GM23338 (cell line): ENCODE data around the gene TSPOAP1. TPM values are rescaled to one million over a fixed set of nuclear protein-coding genes. Genes with fewer than 3 reads are reported as not detected.

Experiments used
- ATAC-seq: fragments of 200-7000 bp; cut with Tn5 transposase; 3 replicates; pipeline ENCODE4 v1.9.1; 2020
- DNase-seq: peaks from one replicate; pipeline ENCODE4 v3.0.0-alpha.2; 2015; ENCODE audit warnings: low spot score
- H2AFZ ChIP-seq: fragments of 200-600 bp; sonication (generic); 2 replicates; pipeline ENCODE4 v1.8.0; 2016; ENCODE audit warnings: antibody characterized with exemption, mild to moderate bottlenecking, moderate library complexity
- H3F3A ChIP-seq: fragments of 200-600 bp; sonication (generic); replicated peaks from 2 replicates; pipeline ENCODE4 v1.8.0; 2017; ENCODE audit warnings: antibody characterized with exemption, mixed run types, low read depth
- H3K27ac ChIP-seq: fragments of 200-600 bp; sonication (generic); 2 replicates; pipeline ENCODE4 v1.6.1; 2016; ENCODE audit warnings: low read depth
- H3K27me3 ChIP-seq: fragments of 200-600 bp; sonication (generic); 2 replicates; pipeline ENCODE4 v1.8.0; 2016; ENCODE audit warnings: mild to moderate bottlenecking, mixed run types, moderate library complexity; ENCODE audit not compliant: insufficient read depth
- H3K36me3 ChIP-seq: fragments of 200-600 bp; sonication (generic); 2 replicates; pipeline ENCODE4 v1.8.0; 2016; ENCODE audit warnings: mild to moderate bottlenecking; ENCODE audit not compliant: insufficient read depth
- H3K4me1 ChIP-seq: fragments of 200-600 bp; sonication (generic); 2 replicates; pipeline ENCODE4 v1.8.0; 2016; ENCODE audit warnings: mild to moderate bottlenecking, moderate library complexity; ENCODE audit not compliant: insufficient read depth
- H3K4me2 ChIP-seq: fragments of 200-600 bp; sonication (generic); 2 replicates; pipeline ENCODE4 v1.7.1; 2017; ENCODE audit warnings: mixed run types
- H3K4me3 ChIP-seq: fragments of 200-600 bp; sonication (generic); 2 replicates; pipeline ENCODE4 v1.6.1; 2016; ENCODE audit warnings: mixed run types
- H3K79me2 ChIP-seq: fragments of 200-600 bp; sonication (generic); replicated peaks from 2 replicates; pipeline ENCODE4 v1.8.0; 2017; ENCODE audit warnings: mild to moderate bottlenecking; ENCODE audit not compliant: insufficient read depth
- H3K9me2 ChIP-seq: fragments of 200-600 bp; sonication (generic); 2 replicates; pipeline ENCODE4 v1.8.0; 2017; ENCODE audit not compliant: insufficient read depth
- H4K20me1 ChIP-seq: fragments of 200-600 bp; sonication (generic); replicated peaks from 2 replicates; pipeline ENCODE4 v1.8.0; 2017; ENCODE audit warnings: mild to moderate bottlenecking; ENCODE audit not compliant: insufficient read depth
- H3K27ac Mint-ChIP-seq: 2 replicates; pipeline ENCODE4 v1.8.0; 2020; ENCODE audit warnings: inconsistent platforms, mild to moderate bottlenecking, moderate library complexity, mixed read lengths
- H3K27me3 Mint-ChIP-seq: 3 replicates; pipeline ENCODE4 v1.8.0; 2022; ENCODE audit warnings: low read depth, mild to moderate bottlenecking, moderate library complexity, mixed read lengths, inconsistent platforms; ENCODE audit not compliant: insufficient read depth, poor library complexity
- H3K36me3 Mint-ChIP-seq: 3 replicates; pipeline ENCODE4 v1.8.0; 2021; ENCODE audit warnings: low read depth, mild to moderate bottlenecking, inconsistent platforms, moderate library complexity, mixed read lengths
- H3K4me1 Mint-ChIP-seq: 3 replicates; pipeline ENCODE4 v1.8.0; 2020; ENCODE audit warnings: mild to moderate bottlenecking, inconsistent platforms, mixed read lengths
- H3K4me3 Mint-ChIP-seq: 3 replicates; pipeline ENCODE4 v1.8.0; 2021; ENCODE audit warnings: moderate library complexity, mild to moderate bottlenecking, inconsistent platforms, mixed read lengths
- H3K9me3 Mint-ChIP-seq: 3 replicates; pipeline ENCODE4 v1.8.0; 2020; ENCODE audit warnings: moderate library complexity, mild to moderate bottlenecking, inconsistent platforms, mixed read lengths
- CREB1 ChIP-seq: fragments of 250-450 bp; sonication (Bioruptor Pico); IDR thresholded peaks from 2 replicates; pipeline ENCODE4 v1.5.0; 2020; ENCODE audit warnings: low read depth, mild to moderate bottlenecking, moderate library complexity
- EZH2 ChIP-seq: fragments of 200-600 bp; sonication (generic); IDR thresholded peaks from one replicate; pipeline ENCODE4 v1.8.0; 2017; ENCODE audit warnings: antibody characterized with exemption, mild to moderate bottlenecking, low read depth; ENCODE audit not compliant: unreplicated experiment
- JUNB ChIP-seq: IDR thresholded peaks from one replicate; pipeline ENCODE4 v1.6.1; 2016; ENCODE audit warnings: antibody characterized with exemption; ENCODE audit not compliant: unreplicated experiment
- NANOG ChIP-seq: IDR thresholded peaks from 2 replicates; pipeline ENCODE4 v1.6.1; 2016; ENCODE audit warnings: antibody characterized with exemption, borderline replicate concordance
- POLR2AphosphoS5 ChIP-seq: IDR thresholded peaks from 2 replicates; pipeline ENCODE4 v1.6.1; 2016; ENCODE audit warnings: antibody characterized with exemption, low read depth
- STAT1 ChIP-seq: IDR thresholded peaks from one replicate; pipeline ENCODE4 v1.6.1; 2016; ENCODE audit warnings: antibody characterized with exemption; ENCODE audit not compliant: unreplicated experiment
- ZNF114 ChIP-seq: fragments of 250-450 bp; sonication (Bioruptor Pico); IDR thresholded peaks from 2 replicates; pipeline ENCODE4 v1.5.0; 2020; ENCODE audit warnings: mild to moderate bottlenecking, moderate library complexity
- ZNF331 ChIP-seq: fragments of 250-450 bp; sonication (Bioruptor Pico); IDR thresholded peaks from 2 replicates; pipeline ENCODE4 v1.5.0; 2020; ENCODE audit warnings: low read depth, mild to moderate bottlenecking, moderate library complexity
- polyA plus RNA-seq: library from polyadenylated mRNA; unstranded; fragments of >200 nt; fragmentation: Nextera tagmentation; extraction: Ambion mirVana; gene quantifications from 2 replicates; pipeline ENCODE4 v1.2.1, GENCODE V29; 2016
- total RNA-seq: library from RNA; depleted of rRNA; stranded (reverse); fragments of >200 nt; shearing (Covaris generic); gene quantifications from 2 replicates; pipeline ENCODE4 v1.2.3, GENCODE V29; 2014
- TF ChIP-seq, protein P1 (sequence below): fragments of 250-450 bp; sonication (Bioruptor Pico); IDR thresholded peaks from 2 replicates; pipeline ENCODE4 v1.5.0; 2020; ENCODE audit warnings: mild to moderate bottlenecking, moderate library complexity
- TF ChIP-seq, protein P2 (sequence below), 2 experiments: fragments of 200-600 bp in 1 of 2; sonication (generic) in 1 of 2; conservative IDR thresholded peaks; 2 replicates each; pipeline versions ENCODE4 v1.5.1 to v1.6.1; 2016 to 2017; ENCODE audit warnings: antibody characterized with exemption in 2 of 2, low read depth in 2 of 2, mild to moderate bottlenecking in 2 of 2, moderate library complexity in 1 of 2
- TF ChIP-seq, protein P3 (sequence below): IDR thresholded peaks from 2 replicates; pipeline ENCODE4 v1.6.1; 2016; ENCODE audit warnings: antibody characterized with exemption

The TSPOAP1 gene
- total and polyA plus RNA-seq, 2 experiments from 2014 or later, result 7.3 to 11.8 TPM

DNA sequence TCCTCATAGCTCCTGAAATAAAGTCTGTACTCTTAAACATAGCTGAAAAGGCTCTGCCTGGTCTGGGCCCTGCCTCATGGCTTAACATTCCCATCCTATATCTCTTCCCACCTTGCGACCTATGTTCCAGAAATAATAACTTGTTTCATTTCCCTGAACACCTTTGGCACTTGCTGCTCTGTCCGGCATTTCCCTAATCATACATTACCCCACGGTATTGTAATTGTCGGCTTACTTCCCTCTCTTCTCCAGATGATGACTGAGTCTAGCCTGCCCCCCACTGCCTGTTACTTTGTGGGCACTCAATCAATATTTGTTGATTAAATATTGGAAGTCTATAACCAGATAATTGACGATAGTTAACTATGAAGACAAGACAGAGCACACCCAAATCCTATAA lies 46.7 kb upstream of the TSPOAP1 start (continued):
- TF ChIP-seq, protein P1, sequence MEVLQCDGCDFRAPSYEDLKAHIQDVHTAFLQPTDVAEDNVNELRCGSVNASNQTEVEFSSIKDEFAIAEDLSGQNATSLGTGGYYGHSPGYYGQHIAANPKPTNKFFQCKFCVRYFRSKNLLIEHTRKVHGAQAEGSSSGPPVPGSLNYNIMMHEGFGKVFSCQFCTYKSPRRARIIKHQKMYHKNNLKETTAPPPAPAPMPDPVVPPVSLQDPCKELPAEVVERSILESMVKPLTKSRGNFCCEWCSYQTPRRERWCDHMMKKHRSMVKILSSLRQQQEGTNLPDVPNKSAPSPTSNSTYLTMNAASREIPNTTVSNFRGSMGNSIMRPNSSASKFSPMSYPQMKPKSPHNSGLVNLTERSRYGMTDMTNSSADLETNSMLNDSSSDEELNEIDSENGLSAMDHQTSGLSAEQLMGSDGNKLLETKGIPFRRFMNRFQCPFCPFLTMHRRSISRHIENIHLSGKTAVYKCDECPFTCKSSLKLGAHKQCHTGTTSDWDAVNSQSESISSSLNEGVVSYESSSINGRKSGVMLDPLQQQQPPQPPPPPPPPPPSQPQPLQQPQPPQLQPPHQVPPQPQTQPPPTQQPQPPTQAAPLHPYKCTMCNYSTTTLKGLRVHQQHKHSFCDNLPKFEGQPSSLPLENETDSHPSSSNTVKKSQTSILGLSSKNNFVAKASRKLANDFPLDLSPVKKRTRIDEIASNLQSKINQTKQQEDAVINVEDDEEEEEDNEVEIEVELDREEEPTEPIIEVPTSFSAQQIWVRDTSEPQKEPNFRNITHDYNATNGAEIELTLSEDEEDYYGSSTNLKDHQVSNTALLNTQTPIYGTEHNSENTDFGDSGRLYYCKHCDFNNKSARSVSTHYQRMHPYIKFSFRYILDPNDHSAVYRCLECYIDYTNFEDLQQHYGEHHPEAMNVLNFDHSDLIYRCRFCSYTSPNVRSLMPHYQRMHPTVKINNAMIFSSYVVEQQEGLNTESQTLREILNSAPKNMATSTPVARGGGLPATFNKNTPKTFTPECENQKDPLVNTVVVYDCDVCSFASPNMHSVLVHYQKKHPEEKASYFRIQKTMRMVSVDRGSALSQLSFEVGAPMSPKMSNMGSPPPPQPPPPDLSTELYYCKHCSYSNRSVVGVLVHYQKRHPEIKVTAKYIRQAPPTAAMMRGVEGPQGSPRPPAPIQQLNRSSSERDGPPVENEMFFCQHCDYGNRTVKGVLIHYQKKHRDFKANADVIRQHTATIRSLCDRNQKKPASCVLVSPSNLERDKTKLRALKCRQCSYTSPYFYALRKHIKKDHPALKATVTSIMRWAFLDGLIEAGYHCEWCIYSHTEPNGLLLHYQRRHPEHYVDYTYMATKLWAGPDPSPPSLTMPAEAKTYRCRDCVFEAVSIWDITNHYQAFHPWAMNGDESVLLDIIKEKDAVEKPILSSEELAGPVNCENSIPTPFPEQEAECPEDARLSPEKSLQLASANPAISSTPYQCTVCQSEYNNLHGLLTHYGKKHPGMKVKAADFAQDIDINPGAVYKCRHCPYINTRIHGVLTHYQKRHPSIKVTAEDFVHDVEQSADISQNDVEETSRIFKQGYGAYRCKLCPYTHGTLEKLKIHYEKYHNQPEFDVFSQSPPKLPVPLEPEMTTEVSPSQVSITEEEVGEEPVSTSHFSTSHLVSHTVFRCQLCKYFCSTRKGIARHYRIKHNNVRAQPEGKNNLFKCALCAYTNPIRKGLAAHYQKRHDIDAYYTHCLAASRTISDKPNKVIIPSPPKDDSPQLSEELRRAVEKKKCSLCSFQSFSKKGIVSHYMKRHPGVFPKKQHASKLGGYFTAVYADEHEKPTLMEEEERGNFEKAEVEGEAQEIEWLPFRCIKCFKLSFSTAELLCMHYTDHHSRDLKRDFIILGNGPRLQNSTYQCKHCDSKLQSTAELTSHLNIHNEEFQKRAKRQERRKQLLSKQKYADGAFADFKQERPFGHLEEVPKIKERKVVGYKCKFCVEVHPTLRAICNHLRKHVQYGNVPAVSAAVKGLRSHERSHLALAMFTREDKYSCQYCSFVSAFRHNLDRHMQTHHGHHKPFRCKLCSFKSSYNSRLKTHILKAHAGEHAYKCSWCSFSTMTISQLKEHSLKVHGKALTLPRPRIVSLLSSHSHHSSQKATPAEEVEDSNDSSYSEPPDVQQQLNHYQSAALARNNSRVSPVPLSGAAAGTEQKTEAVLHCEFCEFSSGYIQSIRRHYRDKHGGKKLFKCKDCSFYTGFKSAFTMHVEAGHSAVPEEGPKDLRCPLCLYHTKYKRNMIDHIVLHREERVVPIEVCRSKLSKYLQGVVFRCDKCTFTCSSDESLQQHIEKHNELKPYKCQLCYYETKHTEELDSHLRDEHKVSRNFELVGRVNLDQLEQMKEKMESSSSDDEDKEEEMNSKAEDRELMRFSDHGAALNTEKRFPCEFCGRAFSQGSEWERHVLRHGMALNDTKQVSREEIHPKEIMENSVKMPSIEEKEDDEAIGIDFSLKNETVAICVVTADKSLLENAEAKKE (CRISPR knock-in tag), result no peak
- TF ChIP-seq STAT1, result no peak

DNA sequence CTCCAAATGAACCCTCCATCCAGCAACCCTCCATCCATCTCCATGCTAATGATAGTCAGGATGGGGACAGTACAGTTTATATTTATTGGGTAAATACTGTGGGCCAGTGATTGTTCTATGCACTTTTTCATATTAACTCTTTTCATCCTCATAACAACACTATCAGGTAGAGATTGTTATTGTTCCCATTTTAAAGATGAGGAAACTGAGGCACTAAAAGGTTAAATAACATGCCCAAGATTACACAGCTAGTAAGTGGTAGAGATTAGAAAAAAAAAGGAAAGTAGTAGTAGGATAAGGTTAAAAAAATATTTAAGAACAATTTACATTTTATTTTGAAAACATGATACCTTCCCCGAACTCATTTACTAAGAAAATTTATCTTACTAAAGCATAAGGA lies 45.3 kb upstream of the TSPOAP1 start:
- peaks cover 21% of the 10 kb centered on the region for H3K4me1 ChIP-seq
- Mint-ChIP-seq H3K4me3 (no peak overlapping the region), H3K4me1 (peaks cover 29% of the 10 kb centered on the region), H3K27me3 (peaks cover 21% of the 10 kb centered on the region), H3K27ac (no peak overlapping the region), H3K36me3 (no peaks in the 10 kb centered on the region), H3K9me3 (no peaks in the 10 kb centered on the region)
- H3K36me3 ChIP-seq, result no peaks in the 10 kb centered on the region
- no peaks in the 10 kb centered on the region for H3K9me2 ChIP-seq
- H2AFZ ChIP-seq, result no peak overlapping the region
- H3K79me2 ChIP-seq, result no peaks in the 10 kb centered on the region
- H3K4me2 ChIP-seq, result no peak overlapping the region
- no peaks in the 10 kb centered on the region for H3K27me3 ChIP-seq
- DNase-seq (no peak), ATAC-seq (no peak)
- H3F3A ChIP-seq, result no peaks in the 10 kb centered on the region
- no peaks in the 10 kb centered on the region for H4K20me1 ChIP-seq
- no peak overlapping the region for H3K27ac ChIP-seq
- H3K4me3 ChIP-seq, result no peak overlapping the region
- TF ChIP-seq NANOG (no peak), ZNF331 (CRISPR knock-in tag) (no peak), POLR2AphosphoS5 (no peak), STAT1 (no peak), CREB1 (no peak), EZH2 (no peak), JUNB (no peak), ZNF114 (CRISPR knock-in tag) (no peak)
- TF ChIP-seq, protein P2, sequence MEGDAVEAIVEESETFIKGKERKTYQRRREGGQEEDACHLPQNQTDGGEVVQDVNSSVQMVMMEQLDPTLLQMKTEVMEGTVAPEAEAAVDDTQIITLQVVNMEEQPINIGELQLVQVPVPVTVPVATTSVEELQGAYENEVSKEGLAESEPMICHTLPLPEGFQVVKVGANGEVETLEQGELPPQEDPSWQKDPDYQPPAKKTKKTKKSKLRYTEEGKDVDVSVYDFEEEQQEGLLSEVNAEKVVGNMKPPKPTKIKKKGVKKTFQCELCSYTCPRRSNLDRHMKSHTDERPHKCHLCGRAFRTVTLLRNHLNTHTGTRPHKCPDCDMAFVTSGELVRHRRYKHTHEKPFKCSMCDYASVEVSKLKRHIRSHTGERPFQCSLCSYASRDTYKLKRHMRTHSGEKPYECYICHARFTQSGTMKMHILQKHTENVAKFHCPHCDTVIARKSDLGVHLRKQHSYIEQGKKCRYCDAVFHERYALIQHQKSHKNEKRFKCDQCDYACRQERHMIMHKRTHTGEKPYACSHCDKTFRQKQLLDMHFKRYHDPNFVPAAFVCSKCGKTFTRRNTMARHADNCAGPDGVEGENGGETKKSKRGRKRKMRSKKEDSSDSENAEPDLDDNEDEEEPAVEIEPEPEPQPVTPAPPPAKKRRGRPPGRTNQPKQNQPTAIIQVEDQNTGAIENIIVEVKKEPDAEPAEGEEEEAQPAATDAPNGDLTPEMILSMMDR (conservative IDR thresholded peaks at IDR 0.05; ENCODE audit: low read depth in 2 of 2), result no peak
- TF ChIP-seq, protein P3, sequence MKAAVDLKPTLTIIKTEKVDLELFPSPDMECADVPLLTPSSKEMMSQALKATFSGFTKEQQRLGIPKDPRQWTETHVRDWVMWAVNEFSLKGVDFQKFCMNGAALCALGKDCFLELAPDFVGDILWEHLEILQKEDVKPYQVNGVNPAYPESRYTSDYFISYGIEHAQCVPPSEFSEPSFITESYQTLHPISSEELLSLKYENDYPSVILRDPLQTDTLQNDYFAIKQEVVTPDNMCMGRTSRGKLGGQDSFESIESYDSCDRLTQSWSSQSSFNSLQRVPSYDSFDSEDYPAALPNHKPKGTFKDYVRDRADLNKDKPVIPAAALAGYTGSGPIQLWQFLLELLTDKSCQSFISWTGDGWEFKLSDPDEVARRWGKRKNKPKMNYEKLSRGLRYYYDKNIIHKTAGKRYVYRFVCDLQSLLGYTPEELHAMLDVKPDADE, result no peak
